Measurements from ENCODE around the gene PHACTR3.

Gene PHACTR3

DNA sequence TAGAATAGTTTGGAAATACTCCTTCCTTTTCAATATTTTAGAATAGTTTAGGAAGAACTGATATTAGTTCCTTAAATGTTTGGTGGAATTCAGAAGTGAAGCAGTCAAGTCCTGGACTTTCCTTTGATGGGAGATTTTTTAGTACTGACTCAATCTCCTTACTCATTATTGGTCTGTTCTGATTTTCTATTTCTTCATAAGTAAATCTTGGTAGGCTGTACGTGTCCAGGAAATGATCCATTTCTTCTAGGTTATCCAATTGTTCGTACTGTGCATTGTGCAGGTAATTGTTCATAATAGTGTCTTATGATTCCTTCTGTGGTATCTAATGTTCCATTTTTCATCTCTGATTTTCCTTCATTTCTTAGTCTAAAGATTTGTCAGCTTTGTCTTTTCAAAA lies 190.2 kb downstream of the PHACTR3 start:
- DNase-seq (ENCODE audit: low read depth), result no peak

- no peak for DNase-seq (ENCODE audit: low read depth)
Observed at GRCh38 chr20:59800309-59800708, 196.0 kb downstream of the PHACTR3 start.

DNA sequence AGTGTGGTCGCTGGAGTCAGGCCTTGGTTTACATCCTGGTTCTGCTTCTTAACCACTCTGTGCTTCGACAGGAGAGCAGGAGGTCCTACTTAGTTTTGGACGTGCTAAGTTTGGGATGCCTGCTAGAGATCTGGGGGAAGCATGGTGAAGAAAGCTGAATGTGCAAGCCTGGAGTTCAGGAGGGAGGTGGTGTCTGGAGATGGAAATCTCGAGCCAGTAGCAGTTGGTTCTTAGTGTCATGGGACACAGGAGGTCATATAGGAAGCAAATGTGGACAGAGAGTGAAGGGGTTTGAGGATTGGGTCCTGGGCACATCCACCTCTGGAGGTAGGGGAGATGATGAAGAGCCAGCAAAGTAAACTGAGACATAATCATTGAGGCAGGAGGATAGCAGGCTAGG lies 197.7 kb downstream of the PHACTR3 start:
- DNase-seq (ENCODE audit: low read depth), result no peak

DNA sequence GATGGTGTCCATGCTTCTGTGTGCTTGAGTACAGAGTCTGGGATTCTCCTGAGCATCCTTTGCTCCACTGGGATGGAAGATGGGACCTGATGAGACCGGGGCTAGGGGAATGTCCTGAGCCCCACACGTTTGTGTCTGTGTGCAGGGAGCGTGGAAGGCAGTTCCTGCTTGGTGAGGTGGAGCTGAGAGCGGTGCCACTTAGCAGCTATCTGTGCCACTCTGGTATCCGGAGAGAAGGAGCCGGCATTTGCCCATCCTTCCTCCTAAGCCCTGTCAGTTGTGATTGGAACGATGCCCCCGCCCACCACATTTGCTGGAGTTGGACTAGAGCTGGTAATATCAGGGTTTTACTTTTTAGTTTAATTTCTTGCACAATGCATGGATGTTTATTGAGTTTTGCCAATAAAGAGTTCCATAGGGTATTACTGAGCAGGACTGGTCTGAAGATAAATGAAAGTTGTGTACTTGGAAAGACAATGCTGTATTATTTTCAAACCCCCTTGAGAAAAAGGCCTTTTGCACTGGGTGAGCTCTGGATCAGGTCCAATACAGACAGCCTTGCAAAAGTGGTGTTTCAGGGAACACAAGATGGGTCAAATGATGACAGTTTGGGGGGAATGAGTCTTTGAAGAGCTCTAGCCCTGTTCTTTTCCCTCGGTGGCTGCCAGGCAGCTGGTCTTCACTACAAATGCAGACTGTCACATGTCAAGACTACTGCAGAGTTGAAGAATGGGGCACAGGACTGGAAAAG lies 198.3 kb downstream of the PHACTR3 start:
- no peak for DNase-seq (ENCODE audit: low read depth)

DNA sequence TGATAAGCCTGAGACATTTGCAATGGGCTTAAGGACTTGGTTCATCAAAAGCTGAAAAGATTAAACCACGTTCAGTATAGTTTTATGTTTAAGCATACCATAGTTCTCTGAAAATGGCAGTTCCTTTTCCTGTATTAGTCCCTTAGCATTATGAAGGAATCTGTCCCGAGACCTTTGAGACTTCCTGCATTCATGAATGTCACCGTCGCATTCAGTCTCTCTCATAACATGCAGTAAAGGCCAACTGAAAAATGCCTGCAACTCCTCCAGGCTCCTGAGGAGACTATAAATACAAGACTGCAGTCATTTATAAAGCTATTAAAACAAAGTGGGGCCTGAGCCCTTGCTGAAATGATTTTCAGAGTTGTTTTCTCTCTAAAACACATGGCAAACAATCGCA lies 200.0 kb downstream of the PHACTR3 start:
- no peak for DNase-seq (ENCODE audit: low read depth)

GRCh38 chr20:59804871-59805665 lies 200.7 kb downstream of the PHACTR3 start:
- no peak for DNase-seq (ENCODE audit: low read depth)

DNA sequence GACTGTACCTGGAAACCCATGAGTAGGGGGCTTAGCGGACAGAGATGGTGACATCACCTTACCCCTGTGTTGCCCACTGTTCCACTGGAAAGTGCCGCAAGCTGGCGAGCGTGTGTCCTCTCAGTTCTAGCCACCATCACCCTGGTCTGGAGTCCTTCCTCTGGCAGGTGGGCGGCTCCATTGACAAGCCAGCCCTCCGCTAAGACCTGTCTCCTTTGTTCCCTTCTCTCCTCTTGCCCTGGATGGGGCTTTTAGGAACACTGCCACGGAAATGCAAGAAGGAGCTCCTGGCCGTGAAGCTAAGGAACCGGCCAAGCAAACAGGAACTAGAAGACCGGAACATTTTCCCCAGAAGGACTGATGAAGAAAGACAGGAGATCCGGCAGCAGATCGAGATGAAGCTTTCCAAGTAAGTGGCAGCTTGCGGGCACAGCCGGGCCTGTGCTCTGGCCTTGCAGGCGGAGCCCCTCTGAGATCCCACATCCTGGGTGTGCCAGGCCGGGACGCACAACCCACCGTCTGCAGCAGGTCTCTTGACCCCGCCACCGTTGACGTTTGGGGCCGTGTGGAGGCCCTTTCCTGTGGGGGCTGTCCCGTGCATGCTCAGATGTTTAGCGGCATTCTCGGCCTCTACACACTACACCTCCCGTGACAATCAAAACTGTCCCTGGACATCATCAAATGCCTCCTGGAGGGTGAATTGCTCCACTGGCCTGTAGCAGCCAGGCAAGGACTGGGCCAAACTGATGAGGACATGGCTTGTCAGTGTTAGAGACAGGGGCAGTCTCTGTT lies 201.6 kb downstream of the PHACTR3 start:
- no peak for DNase-seq (ENCODE audit: low read depth)

DNA sequence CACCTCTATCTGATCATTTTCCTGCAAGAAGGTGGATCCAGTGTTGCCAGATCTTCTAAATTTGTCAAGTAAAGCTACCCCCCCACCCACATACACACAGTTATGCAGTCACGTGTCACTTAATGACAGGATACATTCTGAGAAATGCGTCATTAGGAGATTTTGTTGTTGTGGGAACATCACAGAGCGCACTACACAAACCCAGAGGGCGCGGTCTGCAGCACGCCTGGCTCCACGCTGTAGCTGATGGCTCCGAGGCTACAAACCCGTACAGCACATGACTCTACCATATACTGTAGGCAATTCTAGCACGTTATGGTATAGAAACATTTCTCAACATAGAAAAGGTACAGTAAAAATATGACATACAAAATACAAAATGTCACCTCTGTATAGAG lies 202.2 kb downstream of the PHACTR3 start:
- DNase-seq (ENCODE audit: low read depth), result no peak

GRCh38 chr20:59807909-59808728 lies 203.8 kb downstream of the PHACTR3 start:
- no peak for DNase-seq (ENCODE audit: low read depth)

DNA sequence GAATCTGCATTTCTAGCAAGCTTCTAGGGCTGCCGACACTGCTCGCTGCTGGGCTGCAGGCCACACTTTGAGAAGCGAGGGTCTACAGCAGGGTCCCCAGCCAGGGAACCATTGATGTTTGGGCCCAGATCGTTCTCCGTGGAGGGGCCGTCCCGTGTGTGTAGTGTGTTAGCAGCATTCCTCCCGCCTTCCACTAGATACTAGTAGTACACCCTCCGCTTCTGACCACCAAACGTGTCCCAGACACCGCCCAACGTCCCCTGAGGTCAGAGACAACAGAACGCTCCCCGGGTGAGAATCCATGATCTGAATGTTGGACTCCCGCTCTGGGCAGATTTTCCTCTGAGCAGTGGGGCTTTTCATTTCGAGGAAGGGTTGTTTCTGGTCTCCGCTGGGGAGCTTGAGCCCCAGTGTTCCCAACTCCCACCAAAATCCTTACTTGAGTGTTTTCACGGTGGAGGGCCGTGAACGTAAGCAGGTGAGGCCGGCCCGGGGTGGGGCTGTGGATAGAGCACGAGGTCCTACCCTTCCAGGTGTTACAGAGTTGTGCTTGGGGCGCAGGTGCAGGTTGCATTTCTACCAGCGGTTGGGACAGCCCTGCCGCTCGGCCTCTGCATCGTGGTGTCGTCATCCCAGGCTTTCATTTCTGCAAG lies 204.5 kb downstream of the PHACTR3 start:
- DNase-seq (ENCODE audit: low read depth), result no peak

DNA sequence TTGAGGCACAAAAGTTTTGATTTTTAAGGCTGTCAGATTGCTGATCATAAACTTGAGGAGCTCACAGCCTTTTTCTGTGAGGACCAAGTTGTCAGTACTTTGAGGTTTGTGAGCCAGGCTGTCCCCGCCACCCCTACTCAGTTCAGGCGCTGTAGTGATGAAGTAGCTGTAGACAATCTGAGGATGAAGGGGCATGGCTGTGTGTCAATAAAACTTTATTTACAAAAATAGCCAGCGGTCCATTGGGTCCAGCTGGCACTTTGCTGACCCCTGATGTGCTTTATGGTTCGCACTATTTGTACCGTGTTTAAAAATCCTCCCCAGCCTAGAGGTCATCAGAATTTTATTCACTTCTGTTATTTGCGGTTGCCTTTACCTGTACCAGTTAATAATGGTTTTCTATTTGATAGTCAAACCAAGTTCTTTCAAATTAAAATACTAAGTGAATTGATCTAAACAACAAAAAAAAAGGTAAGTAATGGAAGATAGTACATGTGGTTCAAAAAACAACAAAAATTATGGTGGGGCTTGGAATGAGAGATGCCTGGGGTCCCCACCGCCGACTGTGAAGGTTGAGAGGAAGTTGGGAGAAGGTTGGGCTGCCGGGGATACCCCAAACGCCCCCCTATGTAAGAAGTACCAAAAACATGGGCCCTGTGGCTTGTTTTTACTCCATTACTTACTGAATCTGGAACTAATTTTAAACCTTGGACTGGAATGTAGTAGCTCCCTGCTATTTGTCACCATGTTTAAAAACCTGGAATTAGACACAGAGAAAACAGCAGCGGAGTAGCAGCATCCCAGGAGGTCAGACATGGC lies 205.5 kb downstream of the PHACTR3 start:
- no peak for DNase-seq (ENCODE audit: low read depth)

GRCh38 chr20:59810449-59811187 lies 206.3 kb downstream of the PHACTR3 start:
- no peak for DNase-seq (ENCODE audit: low read depth)

GRCh38 chr20:59811681-59812171 lies 207.4 kb downstream of the PHACTR3 start:
- DNase-seq (ENCODE audit: low read depth), result no peak

DNA sequence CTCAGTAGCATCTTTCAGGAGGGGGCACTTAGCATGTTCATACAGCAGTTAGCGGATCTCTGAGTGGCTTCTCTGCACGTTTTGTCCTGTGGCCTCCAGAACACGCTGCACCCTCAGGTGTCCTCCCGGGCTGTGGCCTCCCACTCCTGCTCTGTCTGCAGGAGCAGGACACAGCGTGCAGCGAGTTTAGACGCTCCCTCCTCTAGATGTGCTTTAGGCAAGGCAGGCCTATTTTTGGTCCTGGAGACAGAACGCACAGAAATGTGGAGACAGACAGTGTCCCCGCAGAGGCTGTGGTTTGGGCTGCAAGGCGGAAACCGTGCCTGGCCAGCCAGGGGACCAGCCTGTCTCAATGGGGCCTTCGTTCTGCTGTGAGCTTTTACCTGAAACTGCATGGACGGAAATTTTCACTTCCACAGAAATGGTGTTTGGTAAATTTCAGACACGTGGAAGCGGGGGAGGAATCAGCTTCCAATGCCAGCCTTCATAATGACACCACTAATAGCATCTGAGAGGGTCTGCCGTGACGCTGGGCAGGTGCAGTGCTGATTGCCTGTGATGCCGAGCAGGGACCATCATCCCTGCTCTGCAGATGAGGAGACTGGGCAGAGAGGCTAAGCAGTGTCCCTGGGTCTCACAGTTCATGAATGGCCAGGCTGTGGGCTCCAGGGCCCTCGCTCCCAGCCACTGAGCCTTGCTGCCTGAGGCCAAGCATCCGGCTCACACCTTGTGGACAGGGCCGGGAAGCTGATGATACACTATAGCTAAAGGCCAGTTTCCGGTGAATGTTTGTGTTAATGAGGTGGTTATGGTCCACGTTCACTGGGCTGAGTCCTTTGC lies 208.2 kb downstream of the PHACTR3 start:
- DNase-seq (ENCODE audit: low read depth), result no peak

DNA sequence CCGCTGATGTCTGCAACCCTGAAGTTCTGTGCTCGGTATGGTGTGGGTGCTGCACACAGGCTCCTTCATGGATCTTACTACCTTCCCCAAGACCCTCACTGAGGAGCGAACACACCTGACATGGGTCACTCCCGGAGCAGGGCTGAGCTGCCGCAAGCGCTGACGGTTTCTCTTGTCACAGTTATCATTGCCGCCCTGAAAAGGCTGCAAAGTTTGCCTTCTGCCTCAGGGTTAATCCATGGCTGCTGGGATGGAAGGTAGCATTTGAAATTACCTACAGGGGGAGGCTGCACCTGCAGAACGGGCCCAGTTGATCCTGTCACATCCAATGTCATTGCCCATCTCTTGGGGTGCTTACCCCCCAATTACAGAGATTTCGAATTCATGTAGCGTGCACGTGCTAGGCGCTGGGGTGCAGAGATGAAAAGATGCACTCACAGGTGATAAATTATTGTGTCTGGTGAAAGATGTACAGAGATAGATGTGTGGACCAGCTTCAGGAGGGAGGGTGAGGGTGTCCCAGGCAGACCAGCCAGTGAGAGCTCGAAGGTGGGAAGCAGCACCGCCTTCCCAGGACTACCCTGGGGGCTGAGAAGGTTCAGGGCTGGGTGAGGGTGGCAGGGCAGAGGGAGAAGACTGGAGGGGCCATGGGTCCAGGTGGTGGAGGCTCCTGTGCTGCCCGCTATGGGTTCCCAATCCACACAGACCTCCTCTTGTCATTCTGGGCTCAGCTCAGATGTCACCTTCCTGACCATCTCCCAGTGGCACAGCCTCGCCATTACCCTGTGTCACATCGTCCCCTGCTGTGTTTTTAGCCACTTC lies 209.0 kb downstream of the PHACTR3 start:
- DNase-seq (ENCODE audit: low read depth), result no peak

DNA sequence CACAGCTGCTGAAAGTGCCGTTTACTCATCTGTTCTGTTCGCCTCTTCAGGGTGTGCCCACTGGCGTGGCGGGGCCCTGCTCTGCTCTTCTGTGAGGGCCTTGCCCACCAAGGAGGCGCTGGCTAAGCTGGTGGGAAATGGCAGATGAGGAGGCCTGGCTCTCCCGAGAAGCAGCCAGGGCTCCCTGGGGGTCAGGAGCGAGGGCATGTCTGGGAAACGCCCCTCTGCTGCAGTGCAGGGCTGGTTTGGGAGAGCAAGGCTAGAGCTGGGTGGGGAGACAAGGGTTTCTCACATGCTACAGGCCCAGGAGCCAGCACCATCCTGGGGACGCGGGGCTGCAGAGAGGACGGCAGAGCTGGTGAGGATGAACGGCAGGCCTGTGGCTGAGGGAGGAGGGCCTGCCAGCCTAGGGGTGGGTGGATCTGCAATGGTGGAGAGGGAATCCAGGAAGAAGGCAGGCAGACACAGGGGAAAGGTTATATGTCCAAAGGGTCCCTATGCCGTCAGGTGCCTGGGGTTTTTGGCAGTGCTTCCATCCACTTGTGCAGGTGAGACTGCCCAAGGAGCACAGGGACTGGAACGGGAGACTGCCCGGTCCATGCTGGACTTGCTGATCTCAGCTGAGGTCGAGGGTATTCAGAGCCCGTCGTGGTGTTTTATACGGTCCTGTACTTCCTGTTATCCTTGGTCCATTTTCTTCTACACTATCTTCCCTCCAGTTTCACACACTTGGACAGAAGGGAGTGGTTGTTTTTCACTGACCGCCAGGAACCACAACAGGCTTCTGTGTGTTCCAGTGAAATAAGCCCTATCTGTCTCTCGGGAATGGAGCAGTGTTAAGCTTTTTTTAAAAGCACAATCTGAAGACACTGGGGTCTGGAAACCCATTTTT lies 209.9 kb downstream of the PHACTR3 start:
- DNase-seq (ENCODE audit: low read depth), result no peak

Data from activated T-helper 9 cell treated with anti-CD3 and anti-CD28 coated beads, Interleukin-2, amount 50 U/mL, for 16 hours (primary cell).